HEK293 (cell line): ENCODE results near the gene SIX3.

Experiments used
- CTCF ChIP-seq: fragments of 450-650 bp; formaldehyde crosslinking; IDR thresholded peaks from 2 replicates; pipeline ENCODE4 v1.5.1; 2016; ENCODE audit warnings: missing biosample characterization, missing genetic modification characterization
- ELK4 ChIP-seq: IDR thresholded peaks from 2 replicates; pipeline ENCODE4 v1.6.1; 2011; ENCODE audit warnings: mild to moderate bottlenecking, low read depth, low read length, borderline replicate concordance
- KLF7 ChIP-seq: fragments of 450-650 bp; formaldehyde crosslinking; IDR thresholded peaks from 2 replicates; pipeline ENCODE4 v1.5.1; 2016; ENCODE audit warnings: missing biosample characterization, missing genetic modification characterization, borderline replicate concordance
- PATZ1 ChIP-seq: fragments of 450-650 bp; formaldehyde crosslinking; IDR thresholded peaks from 2 replicates; pipeline ENCODE4 v1.5.1; 2016; ENCODE audit warnings: missing biosample characterization, missing genetic modification characterization
- REST ChIP-seq: fragments of 450-650 bp; formaldehyde crosslinking; IDR thresholded peaks from 2 replicates; pipeline ENCODE4 v1.5.1; 2016; ENCODE audit warnings: missing biosample characterization, missing genetic modification characterization
- ZBTB1 ChIP-seq: fragments of 450-650 bp; formaldehyde crosslinking; IDR thresholded peaks from 2 replicates; pipeline ENCODE4 v1.5.1; 2016; ENCODE audit warnings: missing biosample characterization, missing genetic modification characterization
- ZBTB26 ChIP-seq: fragments of 450-650 bp; formaldehyde crosslinking; optimal IDR thresholded peaks from 2 replicates; pipeline ENCODE3; 2016; ENCODE audit warnings: missing biosample characterization, mild to moderate bottlenecking, missing genetic modification characterization
- ZNF18 ChIP-seq: fragments of 450-650 bp; formaldehyde crosslinking; IDR thresholded peaks from 2 replicates; pipeline ENCODE4 v1.5.1; 2016; ENCODE audit warnings: missing biosample characterization, missing genetic modification characterization
- ZNF274 ChIP-seq, 2 experiments: fragments of 200-500 bp in 1 of 2; fragments of 450-650 bp in 1 of 2; sonication (Bioruptor generic) in 1 of 2; formaldehyde crosslinking in 1 of 2; IDR thresholded peaks; 2 replicates each; pipeline versions ENCODE4 v1.5.1 to v1.6.1; 2014 to 2016; ENCODE audit warnings: borderline replicate concordance in 1 of 2, inconsistent platforms in 1 of 2, low read length in 1 of 2, missing biosample characterization in 1 of 2, missing genetic modification characterization in 1 of 2
- ZNF362 ChIP-seq: fragments of 450-650 bp; formaldehyde crosslinking; IDR thresholded peaks from 2 replicates; pipeline ENCODE4 v1.5.1; 2016; ENCODE audit warnings: missing biosample characterization, missing genetic modification characterization
- ZNF426 ChIP-seq: fragments of 450-650 bp; formaldehyde crosslinking; IDR thresholded peaks from 2 replicates; pipeline ENCODE4 v1.5.1; 2017; ENCODE audit warnings: missing biosample characterization, missing genetic modification characterization, mild to moderate bottlenecking, inconsistent platforms, moderate library complexity
- ZNF473 ChIP-seq: fragments of 450-650 bp; formaldehyde crosslinking; IDR thresholded peaks from 2 replicates; pipeline ENCODE4 v1.5.1; 2017; ENCODE audit warnings: missing biosample characterization, missing genetic modification characterization
- ZNF624 ChIP-seq: fragments of 450-650 bp; formaldehyde crosslinking; IDR thresholded peaks from 2 replicates; pipeline ENCODE4 v1.5.1; 2017; ENCODE audit warnings: missing biosample characterization, missing genetic modification characterization
- ZNF629 ChIP-seq: fragments of 450-650 bp; formaldehyde crosslinking; IDR thresholded peaks from 2 replicates; pipeline ENCODE4 v1.5.1; 2017; ENCODE audit warnings: missing biosample characterization, missing genetic modification characterization

GRCh38 chr2:44935729-44936098 is 5.8 kb upstream of the SIX3 start:
- no peak for TF ChIP-seq ZNF362 (tag by site-specific recombination)
- no peak for TF ChIP-seq ZBTB26
- no peak for TF ChIP-seq CTCF (tag by site-specific recombination)
- no peak for TF ChIP-seq ELK4
- TF ChIP-seq ZNF426 (tag by site-specific recombination) = no peak
- TF ChIP-seq REST (tag by site-specific recombination) = no peak
- TF ChIP-seq ZNF18 (tag by site-specific recombination) = no peak
- TF ChIP-seq KLF7 = no peak
- TF ChIP-seq PATZ1 (tag by site-specific recombination) = no peak
- TF ChIP-seq ZNF274 (IDR thresholded peaks at IDR 0.05; ENCODE audit: low read length) = no peak
- TF ChIP-seq ZNF274 (tag by site-specific recombination; IDR thresholded peaks at IDR 0.05; ENCODE audit: borderline replicate concordance) = no peak
- no peak for TF ChIP-seq ZNF473 (tag by site-specific recombination)
- no peak for TF ChIP-seq ZNF624 (tag by site-specific recombination)
- TF ChIP-seq ZBTB1 (tag by site-specific recombination) = no peak
- TF ChIP-seq ZNF629 (tag by site-specific recombination) = no peak
